ENCODE data around the gene GRM4. TPM values are rescaled to one million over a fixed set of nuclear protein-coding genes. Genes with fewer than 3 reads are reported as not detected.

The GRM4 gene
- total and polyA plus RNA-seq, 4 donors: not detected

- Histone ChIP-seq H3K36me3 (ENCODE audit: control insufficient read depth in 4 of 4, insufficient read depth in 3 of 4, low read depth in 1 of 4, low read length in 3 of 4) (no peaks in the 10 kb centered on the region), H3K27me3 (ENCODE audit: control insufficient read depth in 4 of 4, insufficient read depth in 4 of 4, low read length in 3 of 4) (no peaks in the 10 kb centered on the region), H3K27ac (ENCODE audit: low read depth in 1 of 2, low read length in 2 of 2) (no peak overlapping the region), H3K4me1 (ENCODE audit: control insufficient read depth in 4 of 4, insufficient read depth in 4 of 4, low read length in 3 of 4) (no peaks in the 10 kb centered on the region), H3K9me3 (ENCODE audit: control insufficient read depth in 4 of 4, low read length in 3 of 4) (no peaks in the 10 kb centered on the region), H3K4me3 (ENCODE audit: low read depth in 1 of 3, low read length in 3 of 3) (no peak overlapping the region), H3K9ac (ENCODE audit: low read depth in 1 of 2, low read length in 2 of 2) (no peak overlapping the region)
- TF ChIP-seq HNF4G (IDR thresholded peaks at IDR 0.05): no peak
- TF ChIP-seq JUND (IDR thresholded peaks at IDR 0.05): no peak
- TF ChIP-seq, protein P1, sequence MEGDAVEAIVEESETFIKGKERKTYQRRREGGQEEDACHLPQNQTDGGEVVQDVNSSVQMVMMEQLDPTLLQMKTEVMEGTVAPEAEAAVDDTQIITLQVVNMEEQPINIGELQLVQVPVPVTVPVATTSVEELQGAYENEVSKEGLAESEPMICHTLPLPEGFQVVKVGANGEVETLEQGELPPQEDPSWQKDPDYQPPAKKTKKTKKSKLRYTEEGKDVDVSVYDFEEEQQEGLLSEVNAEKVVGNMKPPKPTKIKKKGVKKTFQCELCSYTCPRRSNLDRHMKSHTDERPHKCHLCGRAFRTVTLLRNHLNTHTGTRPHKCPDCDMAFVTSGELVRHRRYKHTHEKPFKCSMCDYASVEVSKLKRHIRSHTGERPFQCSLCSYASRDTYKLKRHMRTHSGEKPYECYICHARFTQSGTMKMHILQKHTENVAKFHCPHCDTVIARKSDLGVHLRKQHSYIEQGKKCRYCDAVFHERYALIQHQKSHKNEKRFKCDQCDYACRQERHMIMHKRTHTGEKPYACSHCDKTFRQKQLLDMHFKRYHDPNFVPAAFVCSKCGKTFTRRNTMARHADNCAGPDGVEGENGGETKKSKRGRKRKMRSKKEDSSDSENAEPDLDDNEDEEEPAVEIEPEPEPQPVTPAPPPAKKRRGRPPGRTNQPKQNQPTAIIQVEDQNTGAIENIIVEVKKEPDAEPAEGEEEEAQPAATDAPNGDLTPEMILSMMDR (IDR thresholded peaks at IDR 0.05; ENCODE audit: low read depth, low read length, missing input control): no peak
- TF ChIP-seq FOXA2 (IDR thresholded peaks at IDR 0.05): no peak
- no peak for TF ChIP-seq SP1 (IDR thresholded peaks at IDR 0.05)
- TF ChIP-seq NR2F2 (IDR thresholded peaks at IDR 0.05): no peak
- TF ChIP-seq FOXA1 (IDR thresholded peaks at IDR 0.05): no peak
- no peak for TF ChIP-seq GABPA (IDR thresholded peaks at IDR 0.05 in 1 of 2, conservative IDR thresholded peaks at IDR 0.05 in 1 of 2)
- no peak for TF ChIP-seq RAD21 (IDR thresholded peaks at IDR 0.05)
- DNase-seq (ENCODE audit: low spot score): no peak
- 33% methylated on average over 3 of the region's 3 CpGs for whole genome bisulfite sequencing
Observed at GRCh38 chr6:34113532-34113931, 32.4 kb downstream of the GRM4 start.

DNA sequence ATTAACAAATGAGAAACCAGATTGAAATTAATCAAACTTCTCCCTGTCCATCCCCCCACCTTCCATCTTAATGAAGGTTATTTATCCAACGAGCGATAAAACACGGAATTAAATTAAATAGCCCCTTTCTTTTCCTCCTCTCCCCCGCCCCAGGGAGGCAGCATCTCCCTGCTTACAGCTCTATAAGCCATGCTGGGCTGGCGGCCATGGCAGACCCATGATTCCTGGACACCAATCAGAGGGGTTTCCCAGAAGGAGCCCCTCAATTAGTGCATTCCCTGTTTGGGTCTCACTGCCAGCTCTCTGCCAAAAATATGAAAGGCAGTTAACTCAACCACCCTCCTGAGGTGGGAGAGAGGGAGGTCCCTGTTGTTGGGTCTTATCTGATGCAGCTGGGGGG lies 33.8 kb downstream of the GRM4 start:
- H3K4me1 ChIP-seq (ENCODE audit: control insufficient read depth in 4 of 4, insufficient read depth in 4 of 4, low read length in 3 of 4): no peaks in the 10 kb centered on the region
- no peak overlapping the region for H3K9ac ChIP-seq (ENCODE audit: low read depth in 1 of 2, low read length in 2 of 2)
- H3K27ac ChIP-seq (ENCODE audit: low read depth in 1 of 2, low read length in 2 of 2): no peak overlapping the region
- H3K36me3 ChIP-seq (ENCODE audit: control insufficient read depth in 4 of 4, insufficient read depth in 3 of 4, low read depth in 1 of 4, low read length in 3 of 4): no peaks in the 10 kb centered on the region
- 50% methylated on average over 5 of the region's 5 CpGs for WGBS
- DNase-seq (ENCODE audit: low spot score): no peak
- no peak overlapping the region for H3K4me3 ChIP-seq (ENCODE audit: low read depth in 1 of 3, low read length in 3 of 3)
- no peaks in the 10 kb centered on the region for H3K9me3 ChIP-seq (ENCODE audit: control insufficient read depth in 4 of 4, low read length in 3 of 4)
- TF ChIP-seq GABPA (IDR thresholded peaks at IDR 0.05 in 1 of 2, conservative IDR thresholded peaks at IDR 0.05 in 1 of 2) (no peak), SP1 (IDR thresholded peaks at IDR 0.05) (no peak), RXRA (IDR thresholded peaks at IDR 0.05) (no peak), FOXA2 (IDR thresholded peaks at IDR 0.05) (no peak), NR2F2 (IDR thresholded peaks at IDR 0.05) (no peak), FOXA1 (IDR thresholded peaks at IDR 0.05) (no peak), TAF1 (conservative IDR thresholded peaks at IDR 0.05) (no peak), RAD21 (IDR thresholded peaks at IDR 0.05) (no peak), HNF4A (conservative IDR thresholded peaks at IDR 0.05) (no peak), YY1 (IDR thresholded peaks at IDR 0.05) (no peak), HNF4G (IDR thresholded peaks at IDR 0.05) (no peak), JUND (IDR thresholded peaks at IDR 0.05) (no peak), EGR1 (IDR thresholded peaks at IDR 0.05; ENCODE audit: low read depth in 2 of 2) (no peak), ATF3 (IDR thresholded peaks at IDR 0.05) (no peak), MAX (IDR thresholded peaks at IDR 0.05) (no peak)
- TF ChIP-seq, protein P2, sequence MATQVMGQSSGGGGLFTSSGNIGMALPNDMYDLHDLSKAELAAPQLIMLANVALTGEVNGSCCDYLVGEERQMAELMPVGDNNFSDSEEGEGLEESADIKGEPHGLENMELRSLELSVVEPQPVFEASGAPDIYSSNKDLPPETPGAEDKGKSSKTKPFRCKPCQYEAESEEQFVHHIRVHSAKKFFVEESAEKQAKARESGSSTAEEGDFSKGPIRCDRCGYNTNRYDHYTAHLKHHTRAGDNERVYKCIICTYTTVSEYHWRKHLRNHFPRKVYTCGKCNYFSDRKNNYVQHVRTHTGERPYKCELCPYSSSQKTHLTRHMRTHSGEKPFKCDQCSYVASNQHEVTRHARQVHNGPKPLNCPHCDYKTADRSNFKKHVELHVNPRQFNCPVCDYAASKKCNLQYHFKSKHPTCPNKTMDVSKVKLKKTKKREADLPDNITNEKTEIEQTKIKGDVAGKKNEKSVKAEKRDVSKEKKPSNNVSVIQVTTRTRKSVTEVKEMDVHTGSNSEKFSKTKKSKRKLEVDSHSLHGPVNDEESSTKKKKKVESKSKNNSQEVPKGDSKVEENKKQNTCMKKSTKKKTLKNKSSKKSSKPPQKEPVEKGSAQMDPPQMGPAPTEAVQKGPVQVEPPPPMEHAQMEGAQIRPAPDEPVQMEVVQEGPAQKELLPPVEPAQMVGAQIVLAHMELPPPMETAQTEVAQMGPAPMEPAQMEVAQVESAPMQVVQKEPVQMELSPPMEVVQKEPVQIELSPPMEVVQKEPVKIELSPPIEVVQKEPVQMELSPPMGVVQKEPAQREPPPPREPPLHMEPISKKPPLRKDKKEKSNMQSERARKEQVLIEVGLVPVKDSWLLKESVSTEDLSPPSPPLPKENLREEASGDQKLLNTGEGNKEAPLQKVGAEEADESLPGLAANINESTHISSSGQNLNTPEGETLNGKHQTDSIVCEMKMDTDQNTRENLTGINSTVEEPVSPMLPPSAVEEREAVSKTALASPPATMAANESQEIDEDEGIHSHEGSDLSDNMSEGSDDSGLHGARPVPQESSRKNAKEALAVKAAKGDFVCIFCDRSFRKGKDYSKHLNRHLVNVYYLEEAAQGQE (IDR thresholded peaks at IDR 0.05): no peak
- TF ChIP-seq, protein P3, sequence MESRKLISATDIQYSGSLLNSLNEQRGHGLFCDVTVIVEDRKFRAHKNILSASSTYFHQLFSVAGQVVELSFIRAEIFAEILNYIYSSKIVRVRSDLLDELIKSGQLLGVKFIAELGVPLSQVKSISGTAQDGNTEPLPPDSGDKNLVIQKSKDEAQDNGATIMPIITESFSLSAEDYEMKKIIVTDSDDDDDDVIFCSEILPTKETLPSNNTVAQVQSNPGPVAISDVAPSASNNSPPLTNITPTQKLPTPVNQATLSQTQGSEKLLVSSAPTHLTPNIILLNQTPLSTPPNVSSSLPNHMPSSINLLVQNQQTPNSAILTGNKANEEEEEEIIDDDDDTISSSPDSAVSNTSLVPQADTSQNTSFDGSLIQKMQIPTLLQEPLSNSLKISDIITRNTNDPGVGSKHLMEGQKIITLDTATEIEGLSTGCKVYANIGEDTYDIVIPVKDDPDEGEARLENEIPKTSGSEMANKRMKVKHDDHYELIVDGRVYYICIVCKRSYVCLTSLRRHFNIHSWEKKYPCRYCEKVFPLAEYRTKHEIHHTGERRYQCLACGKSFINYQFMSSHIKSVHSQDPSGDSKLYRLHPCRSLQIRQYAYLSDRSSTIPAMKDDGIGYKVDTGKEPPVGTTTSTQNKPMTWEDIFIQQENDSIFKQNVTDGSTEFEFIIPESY (IDR thresholded peaks at IDR 0.05): no peak
- TF ChIP-seq, protein P1 (IDR thresholded peaks at IDR 0.05; ENCODE audit: low read depth, low read length, missing input control): no peak
- H3K27me3 ChIP-seq (ENCODE audit: control insufficient read depth in 4 of 4, insufficient read depth in 4 of 4, low read length in 3 of 4): no peaks in the 10 kb centered on the region
